IMR-90 (cell line): ENCODE results near the gene PLA2G1B.

Source experiments
- BHLHE40 ChIP-seq: fragments of 150-350 bp; IDR thresholded peaks from 2 replicates; pipeline ENCODE4 v1.6.1; 2016; ENCODE audit warnings: mild to moderate bottlenecking, low read depth, low read length
- FOS ChIP-seq: fragments of 150-350 bp; IDR thresholded peaks from 2 replicates; pipeline ENCODE4 v1.6.1; 2016; ENCODE audit warnings: low read depth, low read length
- MXI1 ChIP-seq: IDR thresholded peaks from 2 replicates; pipeline ENCODE4 v1.6.1; 2012; ENCODE audit warnings: low read depth, mild to moderate bottlenecking, low read length, moderate library complexity, borderline replicate concordance
- POLR2A ChIP-seq: IDR thresholded peaks from 2 replicates; pipeline ENCODE4 v1.6.1; 2012; ENCODE audit warnings: mild to moderate bottlenecking, low read depth, low read length
- RAD21 ChIP-seq: IDR thresholded peaks from 2 replicates; pipeline ENCODE4 v1.6.1; 2012; ENCODE audit warnings: low read length, improper control_type of control experiment
- RCOR1 ChIP-seq: IDR thresholded peaks from 2 replicates; pipeline ENCODE4 v1.6.1; 2012; ENCODE audit warnings: mild to moderate bottlenecking, low read length, improper control_type of control experiment; ENCODE audit not compliant: insufficient replicate concordance
- SMC3 ChIP-seq: fragments of 150-350 bp; IDR thresholded peaks from 2 replicates; pipeline ENCODE4 v1.6.1; 2016; ENCODE audit warnings: low read depth, mild to moderate bottlenecking, antibody characterized with exemption, low read length, moderate library complexity
- TF ChIP-seq, protein P1 (sequence below): conservative IDR thresholded peaks from 2 replicates; pipeline ENCODE4 v1.5.1; 2012; ENCODE audit warnings: mild to moderate bottlenecking, low read depth, low read length, improper control_type of control experiment

DNA sequence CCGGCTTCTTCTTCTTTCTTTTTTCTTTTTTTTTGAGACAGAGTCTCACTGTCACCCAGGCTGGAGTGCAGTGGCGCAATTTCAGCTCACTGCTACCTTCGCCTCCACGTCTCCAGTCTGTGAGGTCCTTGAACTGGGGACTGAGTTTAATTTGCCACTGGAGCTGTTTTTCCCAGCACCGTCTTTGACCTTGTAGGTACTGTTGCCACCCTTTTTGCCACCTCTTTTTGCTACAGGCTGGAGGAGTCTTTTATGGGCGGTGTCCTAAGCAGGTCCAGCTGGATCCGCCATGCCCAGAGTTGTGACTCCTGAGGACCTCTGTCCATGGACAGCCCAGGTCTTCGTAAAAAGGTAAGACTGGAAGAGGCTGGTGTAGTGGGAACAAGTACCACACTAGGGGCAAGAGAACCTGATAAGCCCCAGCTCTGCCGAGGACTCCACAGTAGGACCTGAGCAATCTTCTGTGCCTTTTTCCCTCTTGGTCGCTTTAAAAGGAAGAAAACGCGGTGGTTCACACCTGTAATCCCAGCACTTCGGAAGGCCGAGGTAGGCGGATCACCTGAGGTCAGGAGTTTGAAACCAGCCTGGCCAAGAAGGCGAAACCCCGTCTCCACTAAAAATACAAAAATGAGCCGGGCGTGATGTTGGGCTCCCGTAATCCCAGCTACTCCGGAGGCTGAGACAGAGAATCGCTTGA is 36.8 kb downstream of the PLA2G1B start:
- TF ChIP-seq, protein P1, sequence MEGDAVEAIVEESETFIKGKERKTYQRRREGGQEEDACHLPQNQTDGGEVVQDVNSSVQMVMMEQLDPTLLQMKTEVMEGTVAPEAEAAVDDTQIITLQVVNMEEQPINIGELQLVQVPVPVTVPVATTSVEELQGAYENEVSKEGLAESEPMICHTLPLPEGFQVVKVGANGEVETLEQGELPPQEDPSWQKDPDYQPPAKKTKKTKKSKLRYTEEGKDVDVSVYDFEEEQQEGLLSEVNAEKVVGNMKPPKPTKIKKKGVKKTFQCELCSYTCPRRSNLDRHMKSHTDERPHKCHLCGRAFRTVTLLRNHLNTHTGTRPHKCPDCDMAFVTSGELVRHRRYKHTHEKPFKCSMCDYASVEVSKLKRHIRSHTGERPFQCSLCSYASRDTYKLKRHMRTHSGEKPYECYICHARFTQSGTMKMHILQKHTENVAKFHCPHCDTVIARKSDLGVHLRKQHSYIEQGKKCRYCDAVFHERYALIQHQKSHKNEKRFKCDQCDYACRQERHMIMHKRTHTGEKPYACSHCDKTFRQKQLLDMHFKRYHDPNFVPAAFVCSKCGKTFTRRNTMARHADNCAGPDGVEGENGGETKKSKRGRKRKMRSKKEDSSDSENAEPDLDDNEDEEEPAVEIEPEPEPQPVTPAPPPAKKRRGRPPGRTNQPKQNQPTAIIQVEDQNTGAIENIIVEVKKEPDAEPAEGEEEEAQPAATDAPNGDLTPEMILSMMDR, result no peak
- no peak for TF ChIP-seq MXI1
- TF ChIP-seq POLR2A, result no peak
- TF ChIP-seq RAD21, result no peak
- no peak for TF ChIP-seq SMC3
- no peak for TF ChIP-seq RCOR1
- TF ChIP-seq FOS, result no peak
- no peak for TF ChIP-seq BHLHE40
